ENCODE measurements around the gene ARPC2.
A peak's percentile ranks its signal among the peaks of the same experiment; 100 is the strongest.

The ARPC2 gene

DNA sequence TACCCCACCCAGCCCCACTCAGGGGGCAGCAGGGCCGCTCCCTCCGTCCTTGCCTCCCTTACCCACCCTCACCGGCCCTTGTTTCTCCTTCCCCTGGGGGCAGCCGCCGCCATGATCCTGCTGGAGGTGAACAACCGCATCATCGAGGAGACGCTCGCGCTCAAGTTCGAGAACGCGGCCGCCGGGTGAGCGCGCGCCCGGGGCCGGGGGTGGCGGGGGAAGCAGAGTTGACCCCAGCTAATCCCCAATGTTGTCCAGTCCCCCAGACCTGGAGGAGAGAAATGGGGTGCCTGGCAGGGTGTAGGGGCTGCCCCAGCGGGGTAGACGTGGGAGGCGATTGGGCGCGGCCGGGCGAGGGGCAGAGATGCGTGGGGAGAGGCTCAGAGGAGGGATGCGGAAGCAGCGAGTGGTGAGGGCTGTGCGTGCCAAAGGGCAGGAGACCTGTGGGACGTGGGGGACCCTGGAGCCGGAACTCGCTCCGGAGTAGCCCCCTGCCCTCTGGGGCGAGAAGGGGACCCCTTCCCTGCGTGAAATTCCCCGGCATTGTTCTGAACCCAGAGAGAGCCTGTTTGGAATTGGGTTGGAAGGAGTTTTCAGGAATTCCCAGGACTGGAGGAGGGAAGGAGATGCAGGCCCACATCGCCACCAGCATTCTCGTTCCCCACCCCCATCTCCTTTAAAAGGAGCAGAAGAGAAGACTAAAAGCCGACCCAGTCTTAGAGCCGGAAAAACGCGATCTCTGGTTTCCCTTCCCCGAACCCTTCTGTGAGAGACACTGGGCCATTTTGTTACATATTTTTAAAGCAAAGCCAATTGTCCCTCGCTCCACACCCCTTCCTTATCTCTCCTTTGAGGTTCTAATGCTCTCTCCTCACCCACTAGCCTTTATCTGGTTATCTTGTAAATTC, 625 bp downstream of the ARPC2 start:
- no peak for DNase-seq (ENCODE audit: low read depth)

DNA sequence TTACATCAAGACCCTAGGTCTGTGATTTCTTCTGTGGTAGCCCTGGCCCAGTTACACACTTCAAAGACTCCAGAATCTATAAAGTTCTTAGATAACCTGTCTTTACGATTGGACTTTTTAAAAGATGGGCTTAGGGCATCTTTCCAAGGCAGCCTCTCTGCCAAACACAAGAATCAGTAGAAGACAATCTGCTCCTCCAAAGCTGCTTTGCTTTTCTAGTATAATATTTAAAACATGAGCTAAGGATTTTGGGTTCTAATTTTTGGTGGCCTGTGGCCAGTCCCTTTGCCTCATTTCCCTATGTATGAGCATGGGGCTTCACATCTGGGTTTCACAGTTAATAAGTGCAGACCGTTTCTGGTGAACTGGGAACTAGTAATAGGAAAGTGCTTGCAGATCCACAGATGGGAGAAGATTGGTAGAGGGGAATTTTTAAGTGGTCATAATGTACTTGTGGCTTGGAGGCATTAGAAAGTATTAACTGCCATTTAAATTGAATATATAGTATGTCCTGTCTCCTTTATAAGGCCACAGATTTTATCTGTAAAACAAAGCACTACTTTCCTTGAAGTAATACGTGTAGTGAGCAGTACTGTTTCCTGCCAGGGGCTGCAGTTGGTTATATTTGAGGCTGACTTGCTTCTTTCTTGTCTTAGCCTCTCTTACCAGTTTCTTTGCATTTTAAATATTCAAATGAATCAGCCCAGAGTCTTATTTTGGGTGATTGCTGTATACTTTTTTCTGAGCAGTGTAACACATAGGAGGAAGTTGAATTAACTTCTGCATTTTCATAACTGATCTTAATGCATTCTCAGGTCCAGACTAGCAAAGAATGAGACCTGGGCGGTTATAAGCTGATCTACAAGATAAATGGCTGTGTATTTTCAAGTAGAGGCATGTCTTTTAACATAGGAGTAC, 1.5 kb downstream of the ARPC2 start:
- DNase-seq (ENCODE audit: low read depth): no peak

DNA sequence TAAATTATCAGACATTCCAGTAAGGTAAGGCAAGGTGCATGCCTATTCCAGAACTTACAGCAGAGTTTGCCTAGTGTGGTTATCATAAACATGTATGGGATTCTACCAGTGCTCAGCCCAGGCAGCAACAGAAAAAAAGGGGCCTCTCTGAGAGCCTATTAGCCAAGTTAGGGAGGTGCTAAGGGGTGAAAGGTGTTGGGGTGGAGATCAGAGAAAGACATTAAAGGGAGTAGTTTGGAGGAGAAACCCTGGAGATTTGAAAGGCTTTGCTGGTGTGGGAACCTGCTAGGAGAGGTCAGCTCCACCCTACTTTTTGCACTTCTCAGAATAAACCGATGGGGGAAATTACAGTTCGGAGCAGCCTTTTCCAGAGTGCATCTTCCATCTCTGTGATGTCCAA, 2.9 kb downstream of the ARPC2 start:
- DNase-seq (ENCODE audit: low read depth): no peak

DNA sequence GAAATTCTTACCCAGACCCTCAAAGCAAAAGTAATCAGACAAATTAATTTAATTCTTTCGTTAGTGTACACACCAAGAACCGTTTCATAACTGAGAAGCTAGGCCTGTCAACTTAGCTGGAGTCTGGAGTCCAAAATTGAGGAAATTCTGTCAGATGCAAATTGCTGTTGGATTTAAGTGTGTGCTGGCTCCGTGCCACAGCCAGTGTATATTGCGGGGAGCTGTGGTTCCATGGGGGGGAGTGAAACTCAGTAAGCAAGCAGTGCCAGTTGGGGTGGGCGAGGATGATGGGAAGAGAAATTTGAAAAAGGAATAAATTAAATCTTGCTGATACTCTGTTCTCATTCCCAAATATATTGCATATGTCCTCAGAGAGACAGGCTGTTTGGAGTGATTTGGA, 4.0 kb downstream of the ARPC2 start:
- no peak for DNase-seq (ENCODE audit: low read depth)

DNA sequence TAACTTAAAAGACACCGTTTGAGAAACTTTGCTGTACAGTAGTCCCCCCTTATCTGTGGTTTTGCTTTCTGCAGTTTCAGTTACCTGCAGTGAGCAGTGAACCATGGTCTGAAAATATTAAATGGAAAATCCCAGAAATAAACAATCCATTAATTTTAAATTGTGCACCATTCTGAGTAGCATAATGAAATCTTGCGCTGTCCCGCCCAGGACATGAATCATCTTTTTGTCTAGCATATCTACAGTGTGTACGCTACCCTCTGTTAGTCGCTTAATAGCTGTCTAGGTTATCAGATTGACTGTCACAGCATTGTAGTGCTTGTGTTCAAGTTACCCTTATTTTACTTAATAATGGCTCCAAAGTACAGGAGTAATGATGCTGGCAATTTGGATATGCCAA, 6.1 kb downstream of the ARPC2 start:
- no peak for DNase-seq (ENCODE audit: low read depth)

DNA sequence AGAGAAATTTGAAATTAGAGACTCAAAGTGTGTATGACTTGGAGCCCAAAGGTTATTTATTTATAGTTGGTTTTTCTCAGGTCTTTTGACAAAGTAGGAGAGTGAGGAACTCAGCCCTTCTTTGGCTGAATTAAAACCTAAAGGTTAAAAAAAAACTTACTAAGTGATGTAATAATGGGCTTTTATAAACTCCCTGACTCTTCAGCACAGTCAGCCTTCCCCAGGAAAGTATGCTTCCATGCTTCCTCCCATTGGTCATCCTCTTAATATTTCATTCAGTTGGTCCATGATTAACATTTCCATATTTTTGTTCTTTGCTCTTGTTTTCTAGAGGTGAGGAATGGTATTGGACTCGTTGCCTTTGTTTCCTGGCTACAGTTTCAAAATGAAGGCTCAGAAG, 7.2 kb downstream of the ARPC2 start:
- no peak for DNase-seq (ENCODE audit: low read depth)

DNA sequence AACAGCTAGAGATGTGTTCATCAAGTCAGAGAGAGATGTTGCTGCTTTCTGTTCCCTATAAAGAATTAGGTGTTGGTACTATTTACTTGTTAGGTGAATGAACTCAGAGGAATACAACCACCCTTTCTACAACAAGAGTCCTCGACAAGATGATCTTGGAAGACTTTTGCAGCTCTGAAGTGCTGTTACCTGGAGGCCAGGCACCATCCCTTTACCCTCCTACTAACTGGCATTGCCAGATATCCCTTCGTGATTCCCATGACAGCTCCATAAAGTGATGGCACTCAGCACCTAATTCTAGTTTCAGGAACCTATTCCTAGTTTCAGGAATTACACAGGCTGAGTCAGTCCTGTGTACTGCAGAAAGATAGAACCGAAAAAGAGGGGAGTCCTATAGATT, 9.9 kb downstream of the ARPC2 start:
- DNase-seq (ENCODE audit: low read depth): no peak

DNA sequence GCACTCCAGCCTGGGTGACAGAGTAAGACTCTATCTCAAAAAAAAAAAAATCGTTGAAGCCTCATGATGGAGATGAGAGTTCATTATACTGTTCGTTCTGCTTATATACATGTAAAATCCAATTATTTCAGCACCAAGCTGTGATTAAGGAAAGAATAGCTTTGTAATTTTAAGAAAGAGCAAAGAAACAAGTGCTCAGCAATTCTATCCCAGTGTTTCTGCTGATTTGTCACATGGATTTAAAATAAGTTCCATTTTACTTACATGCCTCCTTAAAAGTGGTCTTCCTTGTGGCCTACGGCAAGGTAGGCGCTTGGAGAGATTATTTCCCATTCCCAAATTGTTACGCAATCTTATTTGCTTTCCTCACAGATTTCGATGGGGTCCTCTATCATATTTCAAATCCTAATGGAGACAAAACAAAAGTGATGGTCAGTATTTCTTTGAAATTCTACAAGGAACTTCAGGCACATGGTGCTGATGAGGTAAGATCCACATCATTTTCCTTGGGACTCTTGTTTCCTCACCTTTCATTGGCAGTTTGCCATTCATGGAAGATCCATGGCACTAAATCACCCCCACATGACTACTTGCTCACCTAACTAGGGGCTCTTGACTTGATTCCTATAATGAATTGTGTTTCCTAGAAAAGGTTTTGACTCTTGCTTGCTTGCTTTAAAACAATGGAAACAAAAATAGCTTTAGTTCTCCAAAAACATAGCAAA, 11.5 kb downstream of the ARPC2 start:
- DNase-seq (ENCODE audit: low read depth): no peak

DNA sequence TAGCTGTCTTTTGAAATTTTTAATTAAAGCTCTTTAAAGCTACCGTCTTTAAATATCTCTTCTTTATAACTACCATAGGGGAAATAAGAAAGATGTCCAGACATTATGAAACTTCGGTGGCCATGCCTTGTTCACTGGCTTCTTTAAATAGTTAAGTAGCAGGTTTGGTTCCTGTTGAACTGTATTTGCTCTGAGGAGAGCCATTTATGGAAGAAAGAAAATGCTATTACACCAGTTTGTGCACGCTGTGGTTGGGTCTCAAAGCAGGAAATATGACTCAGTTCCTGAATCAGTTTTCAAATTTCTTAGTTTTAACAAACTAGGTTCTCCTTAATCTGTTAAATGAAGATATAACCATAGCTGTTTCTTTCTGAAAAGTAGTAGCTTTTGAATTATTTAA, 12.2 kb downstream of the ARPC2 start:
- peak; percentile 58 for DNase-seq (ENCODE audit: low read depth)

DNA sequence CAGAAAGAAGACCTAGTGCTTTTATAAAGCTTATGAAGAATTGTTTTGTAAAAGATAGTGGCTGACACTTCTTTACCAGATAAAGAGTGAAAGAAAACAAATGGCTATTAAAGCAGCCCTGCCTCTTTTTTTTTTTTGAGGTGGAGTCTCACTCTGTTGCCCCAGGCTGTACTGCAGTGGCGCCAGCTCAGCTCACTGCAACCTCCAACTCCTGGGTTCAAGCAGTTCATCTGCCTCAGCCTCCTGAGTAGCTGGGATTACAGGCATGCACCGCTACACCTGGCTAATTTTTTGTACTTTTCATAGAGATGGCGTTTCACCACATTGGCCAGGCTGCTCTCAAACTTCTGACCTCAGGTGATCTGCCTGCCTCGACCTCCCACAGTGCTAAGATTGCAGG, 12.9 kb downstream of the ARPC2 start:
- no peak for DNase-seq (ENCODE audit: low read depth)

DNA sequence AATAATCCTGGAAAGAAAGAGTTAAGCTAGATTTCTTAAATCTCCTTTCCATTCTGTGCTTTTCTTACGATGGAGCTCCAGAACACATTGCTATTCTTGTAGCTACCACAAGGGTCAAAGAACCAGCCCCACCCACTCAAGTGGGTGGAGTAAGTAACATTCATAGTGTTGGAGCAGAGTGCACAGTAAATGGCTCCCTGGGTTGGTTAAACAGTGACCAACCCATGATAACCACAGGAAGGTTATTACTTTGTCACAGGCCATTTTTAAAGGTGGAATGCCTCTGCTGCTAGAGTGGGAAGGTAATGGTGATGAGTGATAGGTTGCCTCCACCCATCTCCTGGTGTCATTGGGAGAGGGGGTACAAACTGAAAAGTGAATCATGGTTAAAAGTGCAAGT, 13.9 kb downstream of the ARPC2 start:
- no peak for DNase-seq (ENCODE audit: low read depth)

DNA sequence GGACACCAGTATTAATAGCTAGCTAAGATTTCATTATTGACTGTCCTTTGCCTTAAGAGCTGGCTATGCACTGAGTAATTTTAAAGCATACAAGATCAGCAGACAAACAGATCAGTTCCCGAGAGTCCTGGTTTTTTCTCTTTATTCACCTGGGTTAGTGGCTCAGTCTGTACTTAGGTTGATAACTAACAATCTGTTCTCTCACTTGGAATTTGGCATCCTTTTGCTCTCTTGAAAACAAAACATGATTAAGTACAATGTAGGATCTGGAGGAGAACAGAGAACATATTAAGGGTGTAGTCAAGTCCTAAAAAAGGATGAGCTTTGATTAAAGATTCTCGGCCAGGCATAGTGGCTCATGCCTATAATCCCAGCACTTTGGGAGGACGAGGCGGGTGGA, 16.6 kb downstream of the ARPC2 start:
- DNase-seq (ENCODE audit: low read depth): no peak

DNA sequence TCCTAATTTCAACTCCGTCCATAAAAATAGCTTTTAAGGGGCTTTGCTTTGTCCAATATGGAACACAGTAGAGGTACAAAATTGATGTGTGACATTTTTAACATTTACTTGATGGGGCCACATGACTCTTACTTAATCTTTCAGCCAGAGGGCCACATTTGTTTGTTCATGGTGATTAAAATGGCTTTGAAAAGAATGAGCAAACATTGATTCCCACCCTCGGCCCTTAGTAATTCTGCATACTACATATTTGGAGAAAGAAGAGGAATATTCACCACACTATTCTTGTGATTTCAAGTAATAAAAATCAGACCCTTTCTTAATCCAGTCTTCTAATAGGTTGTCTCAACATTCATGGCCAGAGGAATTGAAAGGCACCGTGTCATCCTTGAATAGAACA, 17.5 kb downstream of the ARPC2 start:
- no peak for DNase-seq (ENCODE audit: low read depth)

DNA sequence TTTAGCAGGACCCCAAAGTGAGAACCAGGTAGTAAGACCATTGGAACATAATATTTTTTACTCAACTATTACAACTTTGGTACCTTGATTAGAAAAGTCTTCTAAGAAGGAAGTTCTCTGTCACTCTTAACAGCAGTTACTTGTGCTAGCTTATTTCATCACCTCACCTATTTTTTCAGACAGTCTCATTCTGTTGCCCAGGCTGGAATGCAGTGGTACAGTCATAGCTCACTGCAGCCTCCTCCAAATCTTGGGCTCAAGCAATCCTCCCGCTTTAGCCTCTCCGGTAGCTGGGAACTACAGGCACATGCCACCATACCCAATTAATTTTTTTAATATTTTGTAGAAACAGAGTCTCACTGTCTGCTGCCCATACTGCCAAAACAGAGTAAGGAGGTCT, 18.0 kb downstream of the ARPC2 start:
- no peak for DNase-seq (ENCODE audit: low read depth)

DNA sequence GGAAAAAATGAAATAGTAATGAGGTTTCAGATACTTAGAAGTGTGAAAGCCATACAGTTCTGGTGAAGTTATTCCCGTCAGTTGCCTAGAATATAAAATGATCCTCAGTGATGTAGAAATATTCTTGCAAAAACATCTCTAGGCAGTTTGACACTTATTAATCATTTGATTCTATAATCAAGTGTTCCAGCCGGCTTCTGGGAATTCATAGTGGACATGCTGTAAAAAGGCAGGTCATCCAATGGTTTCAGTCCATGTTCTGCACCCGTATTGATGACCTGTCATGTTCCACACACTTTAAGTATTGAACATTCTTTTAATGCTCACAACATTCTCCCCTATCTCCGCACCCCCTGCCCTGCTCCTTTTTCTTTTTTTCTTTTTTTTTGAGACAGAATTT, 19.8 kb downstream of the ARPC2 start:
- no peak for DNase-seq (ENCODE audit: low read depth)

DNA sequence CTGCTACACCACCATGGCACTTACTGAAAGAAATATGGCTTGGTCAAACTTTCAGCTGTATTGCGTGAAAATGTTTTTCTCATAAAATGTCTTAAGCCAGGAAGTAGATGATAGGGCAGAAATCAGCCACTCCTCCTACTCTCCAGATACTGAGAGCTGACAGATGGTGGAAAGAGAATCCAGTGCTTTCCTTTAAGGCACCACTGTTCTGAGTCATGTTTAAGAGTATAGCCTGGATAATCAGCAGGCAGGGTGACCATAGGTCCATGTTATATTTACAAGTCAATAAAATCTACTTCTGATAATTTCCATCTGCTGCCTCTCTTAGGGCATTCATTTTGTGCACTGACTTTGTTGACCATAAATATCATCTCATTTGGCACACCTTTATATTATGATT, 21.9 kb downstream of the ARPC2 start:
- no peak for DNase-seq (ENCODE audit: low read depth)

DNA sequence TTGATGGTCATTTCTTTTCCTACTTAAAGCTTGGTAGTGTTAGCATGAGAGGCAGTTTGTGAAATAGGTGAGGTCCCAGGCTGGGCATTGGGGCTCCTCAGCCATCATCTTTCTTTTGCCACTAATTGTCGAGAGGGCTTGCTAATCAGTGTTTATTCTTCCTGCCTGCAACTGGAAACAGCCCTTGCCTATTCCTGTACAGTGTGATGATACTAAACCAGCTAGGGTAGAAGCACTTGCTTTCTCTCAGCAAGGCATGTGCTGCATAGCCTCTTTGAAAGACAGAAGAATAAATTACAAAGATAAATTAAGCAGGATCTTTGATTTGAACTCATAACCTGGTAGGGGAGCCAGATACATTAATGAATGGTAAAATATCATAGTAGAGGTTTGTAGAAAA, 27.2 kb downstream of the ARPC2 start:
- DNase-seq (ENCODE audit: low read depth): no peak

DNA sequence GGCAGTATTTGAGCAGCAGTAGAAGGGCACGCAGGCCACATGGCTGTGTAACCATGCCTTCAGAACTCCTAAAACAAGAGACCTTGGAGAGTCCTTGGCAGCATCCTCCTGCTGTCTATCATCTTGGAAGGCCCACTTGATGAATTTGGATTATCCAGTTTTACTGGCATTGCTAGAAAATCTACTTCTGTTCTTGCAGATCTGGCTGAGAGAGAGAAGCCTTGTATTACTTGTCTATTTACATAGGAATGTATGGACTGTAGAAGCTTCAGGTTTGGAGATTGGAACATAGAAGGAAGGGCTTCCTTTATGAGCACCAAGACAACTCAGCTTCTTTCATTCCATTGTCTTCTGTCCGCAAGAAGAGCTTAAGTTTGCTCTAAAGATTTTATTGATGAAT, 27.7 kb downstream of the ARPC2 start:
- DNase-seq (ENCODE audit: low read depth): no peak

DNA sequence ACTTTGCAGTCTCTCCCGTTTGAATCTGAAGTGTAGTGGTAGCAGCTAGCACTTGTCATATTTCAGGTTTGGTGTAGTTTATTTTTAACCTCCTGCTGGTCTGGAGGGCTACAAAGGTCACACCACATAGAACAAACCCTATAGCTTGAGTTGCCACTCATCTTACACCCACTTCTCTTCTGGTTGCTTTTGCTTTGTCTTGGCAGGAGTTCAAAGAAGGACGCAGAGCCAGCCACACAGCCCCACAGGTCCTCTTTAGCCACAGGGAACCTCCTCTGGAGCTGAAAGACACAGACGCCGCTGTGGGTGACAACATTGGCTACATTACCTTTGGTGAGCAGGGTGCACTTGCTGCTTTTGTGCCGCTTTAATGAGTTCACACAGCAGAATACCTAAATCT, 28.2 kb downstream of the ARPC2 start:
- DNase-seq (ENCODE audit: low read depth): no peak

DNA sequence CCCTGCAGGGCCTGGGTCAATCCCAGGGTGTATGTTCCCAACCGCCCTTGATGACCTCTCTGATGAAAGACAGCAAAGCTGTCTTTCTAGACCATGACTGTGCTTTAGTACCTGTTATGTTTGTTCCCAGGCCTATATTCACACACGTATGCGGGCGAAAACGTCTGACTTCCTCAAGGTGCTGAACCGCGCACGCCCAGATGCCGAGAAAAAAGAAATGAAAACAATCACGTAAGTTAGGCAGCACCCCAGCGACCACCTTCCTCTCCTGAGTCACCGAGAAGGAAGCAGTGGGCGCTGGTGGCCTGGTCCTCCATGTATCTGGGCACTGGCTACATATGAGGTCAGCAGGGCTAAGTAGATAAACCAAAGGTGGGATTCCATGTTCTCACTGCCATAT, 32.7 kb downstream of the ARPC2 start:
- no peak for DNase-seq (ENCODE audit: low read depth)

DNA sequence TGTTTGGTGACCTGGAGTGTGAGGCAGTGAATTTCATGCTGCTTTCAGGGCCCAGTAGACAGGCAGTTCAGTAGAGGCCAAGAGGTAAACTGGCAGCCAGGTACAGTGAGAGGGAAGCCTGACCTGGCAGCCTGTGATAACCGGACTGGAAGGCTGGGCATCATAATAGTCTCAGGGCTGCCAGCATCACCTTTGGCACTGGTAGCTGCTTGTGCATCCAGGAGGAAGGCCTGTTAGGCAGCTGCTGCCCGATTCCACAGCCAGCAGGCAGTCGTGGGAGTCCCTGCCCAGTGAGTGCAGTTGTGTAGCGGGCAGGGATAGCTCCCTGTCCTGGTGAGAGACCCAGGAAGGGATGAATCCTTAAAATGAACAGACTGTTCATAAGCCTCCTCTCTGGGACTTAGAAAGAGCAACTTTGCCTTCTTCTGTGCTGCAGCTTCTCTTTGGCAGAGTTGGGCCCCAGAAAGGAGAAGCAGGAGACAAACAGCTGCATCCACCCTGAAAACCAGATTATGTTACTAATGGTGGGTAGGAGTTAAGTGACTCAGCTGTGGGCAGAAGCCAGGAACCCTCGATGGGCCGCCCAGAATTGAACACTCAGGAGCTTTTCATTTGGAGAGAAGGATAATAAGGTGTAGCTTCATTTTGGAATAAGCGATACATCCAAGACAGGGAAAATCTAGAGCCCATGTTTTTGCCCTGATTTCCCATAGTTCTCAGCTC, 35.7 kb downstream of the ARPC2 start:
- DNase-seq (ENCODE audit: low read depth): peak; percentile 40

DNA sequence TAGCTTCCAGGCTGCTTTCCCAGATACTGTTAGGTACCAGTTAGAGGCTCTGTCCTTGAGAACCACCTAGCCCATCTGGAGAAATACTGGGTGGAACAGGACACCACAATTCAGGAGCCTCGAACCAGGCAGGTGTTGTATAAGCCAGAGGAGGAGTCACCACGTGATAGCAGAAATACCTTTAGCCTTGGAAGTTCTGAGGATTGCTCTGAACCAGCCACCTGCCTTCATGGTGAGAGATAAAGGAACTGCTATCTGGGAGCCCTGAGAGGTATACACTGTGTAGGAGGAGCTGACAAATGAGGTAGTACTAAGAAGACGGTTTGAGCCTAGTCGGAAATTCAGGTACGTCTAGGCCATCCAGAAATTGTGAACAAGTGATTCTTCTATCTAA, 36.2 kb downstream of the ARPC2 start:
- no peak for DNase-seq (ENCODE audit: low read depth)

Data from stromal cell of bone marrow (primary cell).